NCI-H524 (cell line): ENCODE results near the gene EEF1A2.

Experiments
- DNase-seq, 2 experiments: peaks; one replicate each; lab custom pipeline; 2025; lab: John Stamatoyannopoulos, UW

Gene EEF1A2

DNA sequence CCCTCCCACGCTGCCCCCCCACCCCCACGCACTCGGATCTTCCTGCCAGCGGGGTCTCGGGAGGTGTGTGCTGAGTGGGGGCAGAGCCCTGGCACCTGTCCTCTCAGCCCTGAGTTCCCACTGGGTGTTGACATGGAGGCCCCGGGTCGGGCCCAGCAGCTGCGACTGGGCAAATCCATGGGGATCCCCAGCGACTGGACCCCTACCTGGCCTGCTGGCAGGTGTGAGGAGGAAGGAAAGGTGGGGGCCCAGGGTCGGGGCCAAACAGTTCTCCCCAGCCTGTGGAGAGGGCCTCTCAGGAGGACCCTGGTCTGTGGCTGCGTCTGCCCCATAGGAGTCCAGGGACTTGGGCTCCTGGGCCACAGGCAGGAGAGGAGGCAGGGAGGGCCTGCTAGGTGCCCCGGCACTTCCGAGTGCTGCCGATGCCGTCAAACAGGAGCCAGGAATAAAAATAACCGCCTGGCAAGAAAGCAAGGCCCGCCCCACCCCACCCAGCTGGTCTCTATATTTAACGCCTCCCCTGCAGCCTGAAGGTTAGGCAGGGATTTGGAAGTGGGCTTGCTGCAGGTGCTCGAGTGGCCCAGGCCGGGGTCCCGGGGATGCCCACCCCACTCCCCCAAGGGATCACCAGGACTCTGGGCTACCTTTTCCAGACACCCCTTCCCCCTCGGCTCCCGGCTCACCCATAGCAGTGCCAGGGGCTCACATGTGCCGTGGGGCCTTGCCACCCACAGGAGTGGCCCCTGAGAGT lies 1.4 kb upstream of the EEF1A2 start:
- DNase-seq: no peak

- peak in 1 of 2 experiments; percentile 55 for DNase-seq
These were observed 571 bp upstream of the EEF1A2 start for GRCh38 chr20:63499338-63499969.

DNA sequence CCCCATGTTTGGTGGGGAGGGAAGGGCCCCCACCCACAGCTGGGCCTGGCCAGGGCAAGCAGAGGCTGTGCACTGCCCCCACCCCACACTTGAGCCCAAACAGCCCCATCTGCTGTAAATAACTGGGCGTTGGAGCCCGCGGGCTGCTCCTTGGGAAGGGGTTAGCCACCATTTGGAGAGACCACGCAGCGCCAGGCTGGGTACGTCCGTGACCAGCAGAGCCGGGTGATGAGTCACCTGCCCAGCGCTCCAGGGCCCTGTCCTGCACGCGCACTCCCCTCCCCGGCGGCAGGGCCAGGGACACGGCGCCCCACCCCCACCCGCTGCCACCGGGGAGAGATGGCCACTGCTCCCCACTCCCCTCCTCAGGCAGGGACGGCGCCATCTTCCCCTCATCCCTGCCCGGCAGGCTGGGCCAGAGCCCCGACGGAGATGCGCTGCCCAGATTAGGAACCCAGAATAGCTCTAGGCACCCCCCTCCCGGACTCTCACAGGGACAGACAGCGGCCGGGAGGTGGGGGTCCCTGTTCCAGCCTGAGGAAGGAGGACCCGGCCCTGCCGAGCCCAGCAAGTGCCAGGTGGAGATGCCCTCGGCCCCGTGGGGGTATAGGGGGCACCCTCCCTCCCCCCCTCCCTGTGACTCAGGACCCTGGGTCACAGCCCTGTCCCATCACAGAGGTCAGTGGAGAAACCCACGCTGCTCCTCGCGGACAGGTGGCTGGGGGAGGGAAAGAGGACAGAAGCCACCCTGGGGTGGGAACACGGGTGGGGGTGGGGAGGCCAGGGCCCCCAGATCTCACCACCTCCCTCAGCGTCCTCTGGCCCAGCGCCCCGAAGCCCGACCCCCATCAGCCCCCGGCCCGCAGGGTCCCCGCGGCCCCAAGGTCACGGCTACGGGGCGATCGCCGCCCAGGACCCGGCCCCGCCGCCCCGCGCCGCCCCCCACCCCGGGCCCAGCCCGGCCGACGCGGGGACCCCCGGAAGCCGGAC lies 642 bp downstream of the EEF1A2 start:
- peak in 1 of 2 experiments; percentile 46 for DNase-seq

DNA sequence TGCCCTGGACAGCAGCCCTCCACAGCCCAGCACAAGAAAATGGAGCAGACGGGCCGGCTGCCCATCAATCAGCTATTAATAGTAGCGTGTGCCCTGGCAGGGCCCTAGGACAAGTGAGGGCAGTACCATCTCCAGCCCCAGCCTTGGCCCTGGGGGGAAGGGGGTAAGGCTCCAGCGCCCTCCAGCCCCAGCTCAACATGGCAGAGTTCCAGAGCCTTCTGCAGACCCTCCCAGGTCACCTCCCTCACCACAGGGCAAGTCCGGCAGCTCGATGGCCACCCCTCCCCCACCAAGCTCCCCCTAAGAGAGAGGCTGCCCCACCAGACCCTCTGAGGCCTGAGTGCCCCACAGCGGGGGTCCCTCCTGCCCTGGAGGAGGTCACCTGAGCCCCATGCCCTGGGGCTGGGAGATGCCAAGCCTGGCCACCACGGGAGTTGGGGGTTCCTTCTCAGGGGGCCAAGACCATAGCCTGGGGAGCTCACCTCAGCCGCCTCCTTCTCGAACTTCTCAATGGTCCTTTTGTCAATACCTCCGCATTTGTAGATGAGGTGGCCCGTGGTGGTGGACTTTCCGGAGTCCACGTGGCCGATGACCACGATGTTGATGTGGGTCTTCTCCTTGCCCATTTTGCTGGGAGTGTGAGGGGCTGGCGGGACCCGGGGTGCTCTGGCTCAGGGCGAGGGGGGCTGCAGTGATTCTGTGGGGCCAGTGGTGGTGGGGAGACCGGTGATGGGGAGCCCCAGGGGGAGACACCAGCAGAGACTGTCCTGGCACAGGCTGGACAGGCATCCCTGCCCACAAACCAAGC lies 1.5 kb downstream of the EEF1A2 start:
- DNase-seq: no peak

- DNase-seq: no peak
These were observed 2.2 kb downstream of the EEF1A2 start for GRCh38 chr20:63496596-63497120.

DNA sequence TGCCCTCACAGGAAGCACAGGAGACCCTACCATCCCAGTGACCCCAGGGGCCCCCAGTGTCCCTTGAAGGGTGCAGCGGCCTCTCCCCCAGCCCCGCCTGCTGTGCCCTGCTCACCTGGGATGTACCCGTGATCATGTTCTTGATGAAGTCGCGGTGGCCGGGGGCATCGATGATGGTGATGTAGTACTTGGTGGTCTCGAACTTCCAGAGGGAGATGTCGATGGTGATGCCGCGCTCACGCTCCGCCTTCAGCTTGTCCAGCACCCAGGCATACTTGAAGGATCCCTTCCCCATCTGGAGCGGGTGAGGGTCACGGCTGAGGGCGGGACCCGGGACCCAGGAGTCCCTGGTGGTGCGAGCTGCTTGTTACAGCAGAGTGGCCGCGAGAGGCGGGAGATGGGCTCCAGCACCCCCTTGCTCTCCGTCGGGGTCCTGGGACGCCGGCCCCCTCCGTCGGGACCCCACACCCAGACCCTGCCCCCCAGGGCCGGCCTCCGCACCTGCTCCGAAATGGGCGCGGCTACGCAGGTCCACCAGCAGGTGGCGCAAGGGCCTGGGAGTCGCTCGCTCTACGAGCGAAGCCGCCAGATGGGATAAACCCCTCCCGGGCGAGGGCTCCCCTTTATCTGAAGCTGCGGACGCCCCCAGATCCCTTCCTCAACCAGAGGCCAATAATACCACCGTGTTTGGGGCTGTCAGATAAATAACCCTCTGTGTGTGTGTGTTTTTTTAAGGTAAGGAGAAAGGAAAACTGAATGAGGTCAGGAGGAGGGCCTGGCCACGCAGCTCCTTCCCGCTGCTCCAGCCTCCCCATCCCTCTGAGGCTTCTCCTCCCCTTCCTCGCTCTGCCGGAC lies 2.9 kb downstream of the EEF1A2 start:
- DNase-seq: peak in 1 of 2 experiments; percentile 54

DNA sequence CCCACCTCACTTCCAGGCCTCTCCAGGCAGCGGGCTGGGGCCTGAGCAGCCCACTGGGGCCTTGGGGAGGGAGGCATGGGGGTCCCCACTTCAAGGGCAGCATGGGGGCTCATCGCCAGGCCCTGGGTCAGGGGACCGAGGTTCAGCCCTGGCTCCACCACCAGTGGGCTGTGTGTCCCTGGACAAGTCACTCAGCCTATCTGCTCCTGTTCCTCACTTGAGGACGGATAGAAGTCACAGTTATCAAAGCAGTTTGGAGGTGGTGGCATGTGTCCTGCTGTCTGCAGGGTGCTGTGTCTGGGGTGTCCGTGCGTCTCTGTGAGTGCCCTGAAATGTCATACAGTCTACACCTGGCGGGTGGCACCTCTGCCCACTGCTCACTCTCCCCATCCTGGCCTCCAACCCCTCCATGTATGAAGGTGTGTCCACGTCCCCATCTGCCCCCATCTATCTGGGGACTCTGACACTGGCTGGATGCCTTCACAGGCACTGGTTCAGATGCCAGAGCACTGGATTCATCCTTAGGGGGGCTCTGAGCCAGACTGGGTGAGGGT lies 3.6 kb downstream of the EEF1A2 start:
- no peak for DNase-seq

GRCh38 chr20:63494420-63495166 lies 4.3 kb downstream of the EEF1A2 start:
- no peak for DNase-seq

GRCh38 chr20:63494084-63494419 lies 4.8 kb downstream of the EEF1A2 start:
- DNase-seq: no peak

- no peak for DNase-seq
These were observed 5.3 kb downstream of the EEF1A2 start for GRCh38 chr20:63493563-63494020.

DNA sequence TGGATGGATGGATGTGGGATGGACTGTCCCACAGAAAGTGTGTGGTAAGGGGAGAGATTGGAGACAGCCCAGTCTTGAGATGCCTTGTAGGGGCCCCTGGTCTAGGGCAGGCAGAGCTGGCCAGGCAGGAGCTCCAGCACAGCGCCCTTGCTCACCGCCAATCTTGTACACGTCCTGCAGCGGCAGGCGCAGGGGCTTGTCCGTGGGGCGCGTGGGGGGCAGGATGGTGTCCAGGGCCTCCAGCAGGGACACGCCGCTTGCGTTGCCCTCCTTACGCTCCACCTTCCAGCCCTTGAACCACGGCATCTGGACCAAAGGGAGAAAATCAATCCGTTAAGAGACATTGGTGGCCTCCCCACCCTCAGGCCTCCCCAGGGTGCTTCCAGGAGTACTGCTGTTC lies 5.9 kb downstream of the EEF1A2 start:
- DNase-seq: no peak

- DNase-seq: no peak
These were observed 6.4 kb downstream of the EEF1A2 start for GRCh38 chr20:63492518-63492917.

DNA sequence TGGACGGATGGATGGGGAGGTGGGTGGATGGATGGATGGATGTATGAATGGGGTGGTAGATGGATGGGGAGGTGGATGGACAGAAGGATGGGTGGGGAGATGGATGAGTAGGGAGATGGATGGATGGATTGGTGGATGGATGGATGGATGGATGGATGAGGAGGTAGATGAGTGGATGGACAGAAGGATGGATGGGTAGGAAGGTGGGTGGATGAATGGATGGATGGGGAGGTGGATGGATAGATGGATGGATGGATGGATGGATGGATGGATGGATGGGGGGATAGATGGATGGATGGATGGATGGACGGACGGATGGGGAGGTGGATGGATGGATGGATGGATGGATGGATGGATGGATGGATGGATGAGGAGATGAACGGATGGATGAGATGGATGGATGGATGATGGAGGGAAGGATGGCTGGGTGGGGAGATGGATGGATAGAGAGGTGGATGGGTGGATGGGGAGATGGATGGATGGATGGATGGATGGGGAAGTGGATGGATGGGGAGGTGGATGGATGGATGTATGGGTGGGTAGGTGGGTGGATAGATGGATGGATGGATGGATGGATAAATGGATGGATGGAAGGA lies 7.2 kb downstream of the EEF1A2 start:
- no peak for DNase-seq

DNA sequence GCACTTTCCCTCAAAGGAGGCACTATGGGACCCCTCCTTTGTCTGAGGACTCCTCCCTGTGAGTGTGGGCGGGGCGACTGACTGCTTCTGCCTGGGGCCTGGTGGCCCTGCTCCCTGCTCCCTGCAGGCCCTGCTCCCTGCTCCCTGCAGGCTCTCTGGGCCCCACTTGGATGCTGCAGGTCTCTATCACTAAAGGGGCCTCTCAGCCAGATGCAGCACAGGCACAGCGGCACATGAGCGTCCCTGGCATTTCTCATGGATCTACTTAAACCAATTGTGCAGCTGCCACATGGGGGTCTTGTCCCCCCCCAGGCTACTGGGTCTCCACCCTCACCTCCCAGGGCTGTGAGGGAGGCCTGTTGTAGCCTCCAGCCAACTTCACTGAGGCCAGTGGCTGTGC lies 7.8 kb downstream of the EEF1A2 start:
- DNase-seq: no peak

GRCh38 chr20:63490416-63490815 lies 8.5 kb downstream of the EEF1A2 start:
- no peak for DNase-seq

GRCh38 chr20:63488315-63489251 lies 10.3 kb downstream of the EEF1A2 start:
- no peak for DNase-seq

- DNase-seq: no peak
These were observed 11.1 kb downstream of the EEF1A2 start for GRCh38 chr20:63487781-63488241.
